ENCODE data around the gene ORC3.

DNA sequence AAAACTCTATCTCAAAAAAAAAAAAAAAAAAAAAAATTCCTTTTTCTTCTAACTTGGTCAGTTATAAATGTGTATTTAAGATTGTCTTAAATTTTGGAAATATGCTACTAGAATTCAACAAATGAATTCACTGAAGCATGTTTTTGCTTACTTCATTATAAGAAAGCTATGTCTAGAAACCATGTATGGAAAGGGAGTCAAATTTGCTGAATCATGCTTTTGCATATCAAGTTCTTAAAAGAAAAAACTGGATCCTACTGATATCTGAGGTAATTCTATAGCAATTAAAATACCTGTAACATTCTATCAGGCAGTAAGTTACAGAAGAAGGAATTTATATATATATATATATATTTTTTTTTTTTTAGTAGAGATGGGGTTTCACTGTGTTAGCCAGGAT is 84.4 kb downstream of the ORC3 start:
- TF ChIP-seq, protein P1, sequence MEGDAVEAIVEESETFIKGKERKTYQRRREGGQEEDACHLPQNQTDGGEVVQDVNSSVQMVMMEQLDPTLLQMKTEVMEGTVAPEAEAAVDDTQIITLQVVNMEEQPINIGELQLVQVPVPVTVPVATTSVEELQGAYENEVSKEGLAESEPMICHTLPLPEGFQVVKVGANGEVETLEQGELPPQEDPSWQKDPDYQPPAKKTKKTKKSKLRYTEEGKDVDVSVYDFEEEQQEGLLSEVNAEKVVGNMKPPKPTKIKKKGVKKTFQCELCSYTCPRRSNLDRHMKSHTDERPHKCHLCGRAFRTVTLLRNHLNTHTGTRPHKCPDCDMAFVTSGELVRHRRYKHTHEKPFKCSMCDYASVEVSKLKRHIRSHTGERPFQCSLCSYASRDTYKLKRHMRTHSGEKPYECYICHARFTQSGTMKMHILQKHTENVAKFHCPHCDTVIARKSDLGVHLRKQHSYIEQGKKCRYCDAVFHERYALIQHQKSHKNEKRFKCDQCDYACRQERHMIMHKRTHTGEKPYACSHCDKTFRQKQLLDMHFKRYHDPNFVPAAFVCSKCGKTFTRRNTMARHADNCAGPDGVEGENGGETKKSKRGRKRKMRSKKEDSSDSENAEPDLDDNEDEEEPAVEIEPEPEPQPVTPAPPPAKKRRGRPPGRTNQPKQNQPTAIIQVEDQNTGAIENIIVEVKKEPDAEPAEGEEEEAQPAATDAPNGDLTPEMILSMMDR (IDR thresholded peaks at IDR 0.05) = no peak
- TF ChIP-seq POLR2A (IDR thresholded peaks at IDR 0.05) = no peak

All from sigmoid colon (tissue), 3 donors.